Medulla oblongata (tissue), 1 donor: Measurements from ENCODE around the gene ATP12A.
A peak's percentile ranks its signal among the peaks of the same experiment; 100 is the strongest.

Source experiments
- DNase-seq: peaks from one replicate; pipeline ENCODE4 v3.0.0-alpha.2; 2015; ENCODE audit errors: extremely low spot score

ATP12A gene

GRCh38 chr13:24663089-24663395 is 17.2 kb upstream of the ATP12A start:
- DNase-seq: no peak

GRCh38 chr13:24663586-24663985 is 16.6 kb upstream of the ATP12A start:
- DNase-seq: no peak

GRCh38 chr13:24664726-24665409 is 15.3 kb upstream of the ATP12A start:
- no peak for DNase-seq

- DNase-seq: no peak
Observed at GRCh38 chr13:24668511-24668910, 11.7 kb upstream of the ATP12A start.

GRCh38 chr13:24668955-24669582 is 11.1 kb upstream of the ATP12A start:
- no peak for DNase-seq

- DNase-seq: no peak
Observed at GRCh38 chr13:24670174-24670573, 10.0 kb upstream of the ATP12A start.

GRCh38 chr13:24670961-24671381 is 9.2 kb upstream of the ATP12A start:
- DNase-seq: no peak

- DNase-seq: peak; percentile 71
Observed at GRCh38 chr13:24671386-24672113, 8.7 kb upstream of the ATP12A start.

GRCh38 chr13:24672141-24673132 is 7.8 kb upstream of the ATP12A start:
- DNase-seq: no peak

- DNase-seq: no peak
Observed at GRCh38 chr13:24675806-24676570, 4.2 kb upstream of the ATP12A start.

- DNase-seq: no peak
Observed at GRCh38 chr13:24678151-24678550, 2.1 kb upstream of the ATP12A start.

GRCh38 chr13:24679686-24680085 is 522 bp upstream of the ATP12A start:
- DNase-seq: no peak

GRCh38 chr13:24680921-24681604 is 855 bp downstream of the ATP12A start:
- DNase-seq: no peak

- DNase-seq: no peak
Observed at GRCh38 chr13:24681930-24682329, 1.7 kb downstream of the ATP12A start.

GRCh38 chr13:24682353-24682752 is 2.1 kb downstream of the ATP12A start:
- DNase-seq: no peak

- no peak for DNase-seq
Observed at GRCh38 chr13:24683351-24683750, 3.1 kb downstream of the ATP12A start.

- peak; percentile 60 for DNase-seq
Observed at GRCh38 chr13:24683838-24684599, 3.8 kb downstream of the ATP12A start.

- peak; percentile 34 for DNase-seq
Observed at GRCh38 chr13:24684600-24684998, 4.4 kb downstream of the ATP12A start.

GRCh38 chr13:24685314-24685713 is 5.1 kb downstream of the ATP12A start:
- DNase-seq: no peak

GRCh38 chr13:24687611-24688010 is 7.4 kb downstream of the ATP12A start:
- DNase-seq: no peak
